A549 (cell line): Measurements from ENCODE around the gene SP100.

ENCODE experiments used
- TF ChIP-seq, protein P1 (sequence below): fragments of >200 bp; sonication (Bioruptor Twin); formaldehyde crosslinking; IDR thresholded peaks from 3 replicates; pipeline ENCODE4 v1.5.1; 2016
- TF ChIP-seq, protein P2 (sequence below): IDR thresholded peaks from 2 replicates; pipeline ENCODE4 v1.6.1; 2012; ENCODE audit warnings: low read depth, borderline replicate concordance

DNA sequence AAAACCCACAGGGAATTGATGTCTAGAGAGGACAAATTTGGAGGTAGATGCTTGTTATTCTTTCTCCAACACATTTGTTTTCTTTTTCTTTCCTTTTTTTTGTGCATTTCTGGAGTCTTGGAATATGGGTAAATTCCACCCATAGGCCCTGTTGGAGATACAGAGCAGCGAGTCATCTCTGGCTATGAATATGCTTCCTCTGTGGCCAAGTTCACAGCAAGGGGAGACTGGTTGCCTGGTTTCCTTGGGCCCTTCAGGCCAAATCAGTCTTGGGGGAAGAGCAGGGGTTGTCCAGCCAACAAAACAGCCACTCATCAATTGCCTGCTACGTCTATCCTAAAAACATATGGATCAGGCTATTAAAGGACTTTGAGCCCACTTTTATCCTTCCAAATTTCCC is 27.5 kb downstream of the SP100 start:
- TF ChIP-seq, protein P1, sequence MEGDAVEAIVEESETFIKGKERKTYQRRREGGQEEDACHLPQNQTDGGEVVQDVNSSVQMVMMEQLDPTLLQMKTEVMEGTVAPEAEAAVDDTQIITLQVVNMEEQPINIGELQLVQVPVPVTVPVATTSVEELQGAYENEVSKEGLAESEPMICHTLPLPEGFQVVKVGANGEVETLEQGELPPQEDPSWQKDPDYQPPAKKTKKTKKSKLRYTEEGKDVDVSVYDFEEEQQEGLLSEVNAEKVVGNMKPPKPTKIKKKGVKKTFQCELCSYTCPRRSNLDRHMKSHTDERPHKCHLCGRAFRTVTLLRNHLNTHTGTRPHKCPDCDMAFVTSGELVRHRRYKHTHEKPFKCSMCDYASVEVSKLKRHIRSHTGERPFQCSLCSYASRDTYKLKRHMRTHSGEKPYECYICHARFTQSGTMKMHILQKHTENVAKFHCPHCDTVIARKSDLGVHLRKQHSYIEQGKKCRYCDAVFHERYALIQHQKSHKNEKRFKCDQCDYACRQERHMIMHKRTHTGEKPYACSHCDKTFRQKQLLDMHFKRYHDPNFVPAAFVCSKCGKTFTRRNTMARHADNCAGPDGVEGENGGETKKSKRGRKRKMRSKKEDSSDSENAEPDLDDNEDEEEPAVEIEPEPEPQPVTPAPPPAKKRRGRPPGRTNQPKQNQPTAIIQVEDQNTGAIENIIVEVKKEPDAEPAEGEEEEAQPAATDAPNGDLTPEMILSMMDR: no peak
- TF ChIP-seq, protein P2, sequence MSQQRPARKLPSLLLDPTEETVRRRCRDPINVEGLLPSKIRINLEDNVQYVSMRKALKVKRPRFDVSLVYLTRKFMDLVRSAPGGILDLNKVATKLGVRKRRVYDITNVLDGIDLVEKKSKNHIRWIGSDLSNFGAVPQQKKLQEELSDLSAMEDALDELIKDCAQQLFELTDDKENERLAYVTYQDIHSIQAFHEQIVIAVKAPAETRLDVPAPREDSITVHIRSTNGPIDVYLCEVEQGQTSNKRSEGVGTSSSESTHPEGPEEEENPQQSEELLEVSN: no peak
